GM10266 (cell line): ENCODE results near the gene HMCN2.

Experiments
- DNase-seq: peaks from one replicate; pipeline ENCODE4 v3.0.0; 2012; ENCODE audit errors: extremely low spot score
- CTCF ChIP-seq: IDR thresholded peaks from 2 replicates; pipeline ENCODE4 v1.5.1; 2012; ENCODE audit warnings: mild to moderate bottlenecking, low read depth; ENCODE audit not compliant: control insufficient read depth, insufficient read depth; ENCODE audit errors: missing control alignments

HMCN2 gene

GRCh38 chr9:130328349-130328801 is 62.8 kb downstream of the HMCN2 start:
- no peak for DNase-seq
- TF ChIP-seq CTCF: no peak

- no peak for DNase-seq
- TF ChIP-seq CTCF: no peak
Measured at GRCh38 chr9:130329061-130329460, 63.5 kb downstream of the HMCN2 start.

GRCh38 chr9:130330202-130330862 is 64.8 kb downstream of the HMCN2 start:
- no peak for DNase-seq
- TF ChIP-seq CTCF: no peak

- DNase-seq: no peak
- TF ChIP-seq CTCF: no peak
Measured at GRCh38 chr9:130331061-130331460, 65.5 kb downstream of the HMCN2 start.

GRCh38 chr9:130331573-130331972 is 66.0 kb downstream of the HMCN2 start:
- TF ChIP-seq CTCF: no peak
- DNase-seq: no peak

GRCh38 chr9:130332384-130332926 is 66.9 kb downstream of the HMCN2 start:
- TF ChIP-seq CTCF: no peak
- no peak for DNase-seq

- DNase-seq: no peak
- TF ChIP-seq CTCF: no peak
Measured at GRCh38 chr9:130333041-130333711, 67.6 kb downstream of the HMCN2 start.
